Measurements from ENCODE around the gene SCNN1B. TPM values are rescaled to one million over a fixed set of nuclear protein-coding genes. Genes with fewer than 3 reads are reported as not detected.

The SCNN1B gene
- total and polyA plus RNA-seq, 2 of the 13 experiments (the other 11 are each of a cell fraction or from before 2014, with no cell fraction given), result not detected

DNA sequence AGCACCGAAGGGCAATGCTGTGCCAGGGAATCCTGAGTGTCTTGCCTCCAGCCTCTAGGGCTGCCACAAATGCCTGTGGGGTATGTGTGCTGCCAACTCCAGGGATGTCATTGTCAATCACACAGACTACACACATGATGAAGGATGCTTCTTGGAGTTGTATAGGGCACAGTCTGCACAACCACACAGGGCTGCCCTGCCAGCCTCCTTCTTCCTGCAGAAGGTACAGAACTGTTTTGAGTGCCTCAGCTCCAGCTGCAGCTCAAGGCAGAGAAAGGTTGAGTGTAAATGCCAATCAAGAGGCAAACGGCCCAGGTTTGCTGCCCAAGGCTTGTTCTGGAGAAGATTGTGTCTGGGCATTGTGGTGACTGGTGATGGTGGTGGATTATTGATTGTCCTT lies 15.6 kb downstream of the SCNN1B start (continued):
- TF ChIP-seq, protein P1, sequence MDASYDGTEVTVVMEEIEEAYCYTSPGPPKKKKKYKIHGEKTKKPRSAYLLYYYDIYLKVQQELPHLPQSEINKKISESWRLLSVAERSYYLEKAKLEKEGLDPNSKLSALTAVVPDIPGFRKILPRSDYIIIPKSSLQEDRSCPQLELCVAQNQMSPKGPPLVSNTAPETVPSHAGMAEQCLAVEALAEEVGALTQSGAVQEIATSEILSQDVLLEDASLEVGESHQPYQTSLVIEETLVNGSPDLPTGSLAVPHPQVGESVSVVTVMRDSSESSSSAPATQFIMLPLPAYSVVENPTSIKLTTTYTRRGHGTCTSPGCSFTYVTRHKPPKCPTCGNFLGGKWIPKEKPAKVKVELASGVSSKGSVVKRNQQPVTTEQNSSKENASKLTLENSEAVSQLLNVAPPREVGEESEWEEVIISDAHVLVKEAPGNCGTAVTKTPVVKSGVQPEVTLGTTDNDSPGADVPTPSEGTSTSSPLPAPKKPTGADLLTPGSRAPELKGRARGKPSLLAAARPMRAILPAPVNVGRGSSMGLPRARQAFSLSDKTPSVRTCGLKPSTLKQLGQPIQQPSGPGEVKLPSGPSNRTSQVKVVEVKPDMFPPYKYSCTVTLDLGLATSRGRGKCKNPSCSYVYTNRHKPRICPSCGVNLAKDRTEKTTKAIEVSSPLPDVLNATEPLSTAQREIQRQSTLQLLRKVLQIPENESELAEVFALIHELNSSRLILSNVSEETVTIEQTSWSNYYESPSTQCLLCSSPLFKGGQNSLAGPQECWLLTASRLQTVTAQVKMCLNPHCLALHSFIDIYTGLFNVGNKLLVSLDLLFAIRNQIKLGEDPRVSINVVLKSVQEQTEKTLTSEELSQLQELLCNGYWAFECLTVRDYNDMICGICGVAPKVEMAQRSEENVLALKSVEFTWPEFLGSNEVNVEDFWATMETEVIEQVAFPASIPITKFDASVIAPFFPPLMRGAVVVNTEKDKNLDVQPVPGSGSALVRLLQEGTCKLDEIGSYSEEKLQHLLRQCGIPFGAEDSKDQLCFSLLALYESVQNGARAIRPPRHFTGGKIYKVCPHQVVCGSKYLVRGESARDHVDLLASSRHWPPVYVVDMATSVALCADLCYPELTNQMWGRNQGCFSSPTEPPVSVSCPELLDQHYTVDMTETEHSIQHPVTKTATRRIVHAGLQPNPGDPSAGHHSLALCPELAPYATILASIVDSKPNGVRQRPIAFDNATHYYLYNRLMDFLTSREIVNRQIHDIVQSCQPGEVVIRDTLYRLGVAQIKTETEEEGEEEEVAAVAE (CRISPR knock-in tag; IDR thresholded peaks at IDR 0.05; ENCODE audit: borderline replicate concordance), result no peak
- TF ChIP-seq ZNF256 (CRISPR knock-in tag; conservative IDR thresholded peaks at IDR 0.05) (no peak), ZBTB21 (CRISPR knock-in tag; IDR thresholded peaks at IDR 0.05) (no peak), ZNF414 (CRISPR knock-in tag; IDR thresholded peaks at IDR 0.05) (no peak)

DNA sequence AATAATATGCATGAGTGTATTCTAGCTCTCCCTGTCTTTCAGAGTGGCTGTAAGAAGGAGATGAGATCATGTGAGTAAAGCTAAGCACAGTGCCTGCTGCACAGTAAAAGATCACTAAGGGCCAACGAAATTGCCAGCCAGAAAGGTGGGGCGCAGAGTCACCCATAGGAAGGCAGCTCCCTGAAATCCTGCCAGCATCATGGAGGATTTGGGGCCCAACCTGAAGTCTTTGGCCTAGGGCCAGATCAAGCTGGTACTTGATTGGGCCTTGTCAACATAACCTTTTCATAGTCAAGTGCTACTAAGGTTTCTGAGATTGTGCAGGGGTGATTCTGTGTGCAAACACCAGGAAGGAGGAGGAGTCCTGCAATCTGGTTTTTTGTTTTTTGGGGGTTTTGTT lies 16.5 kb downstream of the SCNN1B start:
- ATAC-seq (no peak), DNase-seq (ENCODE audit: low spot score) (no peak), FAIRE-seq (no peak)
- BruUV-seq (replicated peaks), result no TSS peak
- H3K27ac ChIP-seq (ENCODE audit: extremely low read length, insufficient read depth, low read length), result no peak overlapping the region
- H2AFZ ChIP-seq (ENCODE audit: low read length), result no peak overlapping the region
- no peaks in the 10 kb centered on the region for H3K36me3 ChIP-seq (replicated peaks in 1 of 2; ENCODE audit: control insufficient read depth in 1 of 2, insufficient read depth in 2 of 2, low read length in 2 of 2)
- no peak overlapping the region for H3K4me3 ChIP-seq (replicated peaks in 1 of 3; ENCODE audit: insufficient read depth in 1 of 3, low read depth in 2 of 3, low read length in 3 of 3)
- no peak overlapping the region for H3K9ac ChIP-seq (ENCODE audit: insufficient read depth, low read depth, low read length)
- no peaks in the 10 kb centered on the region for H3K4me1 ChIP-seq (ENCODE audit: insufficient read depth, low read length)
- CTCF ChIA-PET (ENCODE audit: low intra/inter-chr PET ratio, low total read pairs), result no interaction called here
- no peaks in the 10 kb centered on the region for H4K20me1 ChIP-seq (ENCODE audit: insufficient read depth, low read length)
- H3K27me3 ChIP-seq (ENCODE audit: control insufficient read depth in 1 of 2, insufficient read depth in 2 of 2, low read length in 2 of 2), result peaks cover 7 to 32% of the 10 kb centered on the region in 2 experiments; a peak in 3 of 5 replicates
- no peaks in the 10 kb centered on the region for H3K79me2 ChIP-seq (ENCODE audit: insufficient read depth, low read length)
- no peak overlapping the region for H3K4me2 ChIP-seq (ENCODE audit: low read depth, low read length)
- intact Hi-C loops (cut with micrococcal nuclease; ENCODE audit: unreplicated experiment) (no loop called here), in situ Hi-C loops (cut with HindIII; ENCODE audit: extremely low pct_ligation_motif_present, low pct_unique_long_range_greater_than_20kb) (no loop called here)
- 53% methylated on average over 2 of the region's 2 CpGs for WGBS (ENCODE audit: low lambda C conversion rate)
- POLR2A ChIA-PET, result no interaction called here
- no peaks in the 10 kb centered on the region for H3K9me3 ChIP-seq (ENCODE audit: low read length)
- no peak for TF ChIP-seq ZNF792 (CRISPR knock-in tag; IDR thresholded peaks at IDR 0.05)
- TF ChIP-seq TEAD2 (CRISPR knock-in tag; IDR thresholded peaks at IDR 0.05), result no peak
- TF ChIP-seq SRSF4 (IDR thresholded peaks at IDR 0.05; ENCODE audit: low read depth, low read length, poor library complexity, severe bottlenecking), result no peak
- no peak for TF ChIP-seq DNMT1 (CRISPR knock-in tag; IDR thresholded peaks at IDR 0.05)
- no peak for TF ChIP-seq ZBTB39 (CRISPR knock-in tag; IDR thresholded peaks at IDR 0.05)
- TF ChIP-seq NFATC3 (CRISPR knock-in tag; IDR thresholded peaks at IDR 0.05), result no peak
- no peak for TF ChIP-seq MED13 (CRISPR knock-in tag; IDR thresholded peaks at IDR 0.05)
- TF ChIP-seq ARID3A (IDR thresholded peaks at IDR 0.05; ENCODE audit: low read depth, low read length), result no peak
- TF ChIP-seq TARDBP (CRISPR knock-in tag; IDR thresholded peaks at IDR 0.05), result no peak
- TF ChIP-seq ZNF414 (CRISPR knock-in tag; IDR thresholded peaks at IDR 0.05), result no peak

All from HepG2 (cell line).